SH-SY5Y (cell line): ENCODE results near the gene PARN.

ENCODE experiments used
- GATA2 ChIP-seq: IDR thresholded peaks from 2 replicates; pipeline ENCODE4 v1.6.1; 2011; ENCODE audit warnings: mild to moderate bottlenecking, low read depth, low read length
- GATA3 ChIP-seq: IDR thresholded peaks from 2 replicates; pipeline ENCODE4 v1.6.1; 2011; ENCODE audit warnings: low read depth, mild to moderate bottlenecking, low read length, moderate library complexity

PARN gene

GRCh38 chr16:14641926-14642325 is 11.9 kb upstream of the PARN start:
- TF ChIP-seq GATA3 (no peak), GATA2 (no peak)

GRCh38 chr16:14641206-14641605 is 11.1 kb upstream of the PARN start:
- TF ChIP-seq GATA2: no peak

GRCh38 chr16:14640538-14640937 is 10.5 kb upstream of the PARN start:
- no peak for TF ChIP-seq GATA3
- no peak for TF ChIP-seq GATA2

GRCh38 chr16:14635395-14636165 is 5.5 kb upstream of the PARN start:
- TF ChIP-seq GATA2 (no peak), GATA3 (no peak)

GRCh38 chr16:14634389-14634725 is 4.3 kb upstream of the PARN start:
- TF ChIP-seq GATA2: no peak
- no peak for TF ChIP-seq GATA3

- TF ChIP-seq GATA2 (no peak), GATA3 (no peak)
These were observed 2.9 kb upstream of the PARN start, which contains the start of gene BFAR for GRCh38 chr16:14632693-14633569. Gene BFAR (plus strand): TSS chr16:14632951. CDS start chr16:14644347, 11,396 bp downstream.

GRCh38 chr16:14629612-14629918 is 495 bp downstream of the PARN start:
- TF ChIP-seq GATA3: no peak

- no peak for TF ChIP-seq GATA2
- TF ChIP-seq GATA3: no peak
These were observed 1.1 kb downstream of the PARN start for GRCh38 chr16:14628806-14629611.

GRCh38 chr16:14627078-14627477 is 3.0 kb downstream of the PARN start:
- TF ChIP-seq GATA3: no peak

- TF ChIP-seq GATA2: no peak
- TF ChIP-seq GATA3: no peak
These were observed 11.5 kb downstream of the PARN start for GRCh38 chr16:14618566-14618965.

GRCh38 chr16:14616280-14616679 is 13.8 kb downstream of the PARN start:
- TF ChIP-seq GATA2: no peak
- TF ChIP-seq GATA3: no peak

- TF ChIP-seq GATA3: no peak
- no peak for TF ChIP-seq GATA2
These were observed 16.1 kb downstream of the PARN start for GRCh38 chr16:14613991-14614390.

- no peak for TF ChIP-seq GATA2
- no peak for TF ChIP-seq GATA3
These were observed 18.4 kb downstream of the PARN start for GRCh38 chr16:14611660-14612059.

- TF ChIP-seq GATA3 (no peak), GATA2 (no peak)
These were observed 20.3 kb downstream of the PARN start for GRCh38 chr16:14609716-14610115.
